Measurements from ENCODE around the gene ENTPD6. TPM values are rescaled to one million over a fixed set of nuclear protein-coding genes. Genes with fewer than 3 reads are reported as not detected.

ENTPD6 gene
- total RNA-seq, 3 donors from 2014 or later (not counting 1 experiment from before 2014, with no cell fraction given), result 36.4 to 43.1 (median 41.4) TPM

DNA sequence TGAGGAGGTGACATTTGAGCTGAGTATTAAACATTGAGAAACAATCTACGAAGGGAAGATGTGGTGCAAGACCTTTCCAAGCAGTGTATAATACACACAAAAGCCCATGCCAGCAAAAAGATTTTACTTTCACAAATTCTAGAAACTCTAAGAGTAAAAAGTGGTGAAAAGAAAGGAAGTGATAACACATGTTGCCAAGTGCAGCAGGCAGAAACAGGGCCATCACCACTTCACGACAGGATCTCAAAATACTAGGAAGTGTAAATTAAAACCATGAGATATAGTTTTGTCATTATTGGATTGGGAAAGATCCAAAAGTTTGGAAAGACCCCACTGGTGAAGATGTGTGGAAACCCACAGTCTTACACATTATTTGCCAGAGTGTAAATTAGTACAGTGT, 1.7 kb upstream of the ENTPD6 start:
- H3K27me3 Mint-ChIP-seq (ENCODE audit: low read depth in 2 of 2), result peaks cover 0 to 7% of the 10 kb centered on the region in 2 donors
- DNase-seq, result no peak
- ATAC-seq, result no peak
- peaks cover 34% of the 10 kb centered on the region in 2 donors for H3K4me1 Mint-ChIP-seq
- H3K4me1 ChIP-seq (ENCODE audit: control insufficient read depth, insufficient read depth, low read length), result peaks cover 26% of the 10 kb centered on the region
- H3K9me3 ChIP-seq (ENCODE audit: control insufficient read depth, insufficient read depth, low read length), result no peaks in the 10 kb centered on the region
- no peaks in the 10 kb centered on the region for H3K9me3 Mint-ChIP-seq
- WGBS (ENCODE audit: insufficient coverage), result 47% methylated on average over 1 of the region's 2 CpGs
- H3K27ac Mint-ChIP-seq, result peak overlapping the region; percentile 79 to 89
- no peaks in the 10 kb centered on the region for H3K27me3 ChIP-seq (ENCODE audit: control insufficient read depth, insufficient read depth, low read length)
- H3K36me3 ChIP-seq (ENCODE audit: control insufficient read depth, insufficient read depth, low read length), result no peaks in the 10 kb centered on the region
- H3K4me3 ChIP-seq (ENCODE audit: low read length), result no peak overlapping the region
- H3K27ac ChIP-seq (ENCODE audit: low read length), result no peak overlapping the region
- H3K4me3 Mint-ChIP-seq, result peak overlapping the region; percentile 94
- TF ChIP-seq CTCF (IDR thresholded peaks at IDR 0.05), result no peak
- intact Hi-C loops (cut with micrococcal nuclease), result no loop called here
- no peaks in the 10 kb centered on the region for H3K36me3 Mint-ChIP-seq

GRCh38 chr20:25194333-25194972, 1.1 kb upstream of the ENTPD6 start:
- 96% methylated on average over 18 of the region's 18 CpGs for WGBS (ENCODE audit: insufficient coverage)
- Histone ChIP-seq H3K4me3 (ENCODE audit: low read length) (no peak overlapping the region), H3K27me3 (ENCODE audit: control insufficient read depth, insufficient read depth, low read length) (no peaks in the 10 kb centered on the region), H3K27ac (ENCODE audit: low read length) (peak overlapping the region; percentile 89), H3K36me3 (ENCODE audit: control insufficient read depth, insufficient read depth, low read length) (no peaks in the 10 kb centered on the region), H3K4me1 (ENCODE audit: control insufficient read depth, insufficient read depth, low read length) (peaks cover 26% of the 10 kb centered on the region), H3K9me3 (ENCODE audit: control insufficient read depth, insufficient read depth, low read length) (no peaks in the 10 kb centered on the region)
- Mint-ChIP-seq H3K9me3 (no peaks in the 10 kb centered on the region), H3K4me3 (peak overlapping the region; percentile 94), H3K36me3 (no peaks in the 10 kb centered on the region), H3K27me3 (ENCODE audit: low read depth in 2 of 2) (peaks cover 0 to 7% of the 10 kb centered on the region in 2 donors), H3K27ac (peak overlapping the region; percentile 79 to 89), H3K4me1 (peaks cover 34 to 38% of the 10 kb centered on the region in 2 donors)
- TF ChIP-seq CTCF (IDR thresholded peaks at IDR 0.05), result no peak
- ATAC-seq, result no peak
- DNase-seq, result no peak
- intact Hi-C loops (cut with micrococcal nuclease), result no loop called here

DNA sequence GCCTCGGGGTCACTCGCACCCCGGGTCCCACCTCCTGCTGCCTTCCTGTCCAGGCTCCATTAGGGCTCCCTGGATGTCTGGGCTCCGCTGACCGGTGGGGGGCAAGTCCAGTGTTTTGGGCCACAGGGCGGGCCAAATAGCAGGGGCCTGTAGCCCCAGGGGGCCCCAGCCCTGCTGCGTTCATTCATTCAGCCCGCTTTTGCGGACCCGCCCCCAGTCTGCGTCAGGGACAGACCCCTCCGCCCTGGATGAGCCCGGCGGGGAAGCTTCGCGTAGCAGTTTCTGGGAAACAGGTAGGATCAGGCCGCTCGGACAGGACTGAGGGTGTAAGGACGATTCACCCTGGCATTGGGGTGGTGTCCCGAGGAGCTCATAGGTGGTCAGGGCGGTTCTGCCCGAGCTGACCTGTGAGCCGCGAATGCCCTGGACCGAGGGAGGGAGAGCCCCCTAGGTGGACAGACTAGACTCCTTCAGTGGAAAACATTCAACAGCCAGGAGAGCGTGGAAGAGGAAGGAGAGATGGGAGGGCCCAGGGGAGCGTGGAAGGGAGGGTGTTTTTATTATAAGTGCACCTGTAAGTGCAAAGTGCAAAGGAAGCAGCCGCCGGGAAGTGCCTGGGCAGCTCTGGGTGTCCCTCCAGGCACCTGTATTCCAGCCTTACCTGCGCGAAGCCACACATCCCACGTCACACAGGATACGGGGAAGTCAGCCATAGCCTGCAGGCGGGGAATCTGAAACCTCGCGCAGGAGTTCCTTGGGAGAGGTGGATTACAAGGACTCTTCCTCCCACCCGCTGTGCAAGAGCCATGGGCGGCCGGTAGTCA, 662 bp downstream of the ENTPD6 start:
- no peaks in the 10 kb centered on the region for H3K27me3 ChIP-seq (ENCODE audit: control insufficient read depth, insufficient read depth, low read length)
- Mint-ChIP-seq H3K36me3 (no peaks in the 10 kb centered on the region), H3K9me3 (no peaks in the 10 kb centered on the region), H3K4me1 (peaks cover 34 to 39% of the 10 kb centered on the region in 2 donors), H3K27me3 (ENCODE audit: low read depth in 2 of 2) (no peaks in the 10 kb centered on the region), H3K27ac (peak overlapping the region; percentile 62 to 79), H3K4me3 (peak overlapping the region; percentile 94)
- no peaks in the 10 kb centered on the region for H3K9me3 ChIP-seq (ENCODE audit: control insufficient read depth, insufficient read depth, low read length)
- DNase-seq (peak; percentile 30 to 49), ATAC-seq (no peak)
- intact Hi-C loops (cut with micrococcal nuclease), result loop anchor here (1.0 to 2.0 kb wide), 2 partner anchors 51 to 203 kb away; partner anchors contain the start of gene APMAP
- no peak for TF ChIP-seq CTCF (IDR thresholded peaks at IDR 0.05)
- peaks cover 26% of the 10 kb centered on the region for H3K4me1 ChIP-seq (ENCODE audit: control insufficient read depth, insufficient read depth, low read length)
- no peaks in the 10 kb centered on the region for H3K36me3 ChIP-seq (ENCODE audit: control insufficient read depth, insufficient read depth, low read length)
- H3K27ac ChIP-seq (ENCODE audit: low read length), result peak overlapping the region; percentile 10
- peak overlapping the region; percentile 82 for H3K4me3 ChIP-seq (ENCODE audit: low read length)
- 5% methylated on average over 39 of the region's 39 CpGs for WGBS (ENCODE audit: insufficient coverage)
